Endodermal cell (in vitro differentiated cells): ENCODE data around the gene CNNM1. TPM values are rescaled to one million over a fixed set of nuclear protein-coding genes. Genes with fewer than 3 reads are reported as not detected.
A peak's percentile ranks its signal among the peaks of the same experiment; 100 is the strongest.

Experiments used
- DNase-seq: peaks from one replicate; pipeline ENCODE4 v3.0.0-alpha.2; 2017
- H3K27ac ChIP-seq: 2 replicates; pipeline ENCODE4 v1.5.1; 2013; ENCODE audit warnings: mild to moderate bottlenecking, low read depth, low read length, moderate library complexity
- H3K27me3 ChIP-seq: 2 replicates; pipeline ENCODE4 v1.6.1; 2013; ENCODE audit warnings: mild to moderate bottlenecking, low read length, moderate library complexity; ENCODE audit not compliant: insufficient read depth, control insufficient read depth, poor library complexity, severe bottlenecking
- H3K36me3 ChIP-seq: 2 replicates; pipeline ENCODE4 v1.7.0; 2013; ENCODE audit warnings: mild to moderate bottlenecking, low read length, moderate library complexity; ENCODE audit not compliant: control insufficient read depth, insufficient read depth
- H3K4me1 ChIP-seq: one replicate; pipeline ENCODE4 v1.7.0; 2013; ENCODE audit warnings: low read length; ENCODE audit not compliant: control insufficient read depth, insufficient read depth
- H3K4me3 ChIP-seq: 2 replicates; pipeline ENCODE4 v1.5.1; 2013; ENCODE audit warnings: mild to moderate bottlenecking, low read length, moderate library complexity
- H3K9ac ChIP-seq: 2 replicates; pipeline ENCODE4 v1.6.1; 2013; ENCODE audit warnings: mild to moderate bottlenecking, low read length, moderate library complexity; ENCODE audit not compliant: poor library complexity, severe bottlenecking; ENCODE audit errors: extremely low read depth
- H3K9me3 ChIP-seq: 2 replicates; pipeline ENCODE4 v1.6.1; 2013; ENCODE audit warnings: mild to moderate bottlenecking, low read length, moderate library complexity; ENCODE audit not compliant: control insufficient read depth
- H3K27ac Mint-ChIP-seq: 2 replicates; pipeline ENCODE4 v1.8.0; 2020; ENCODE audit warnings: mixed read lengths
- H3K27me3 Mint-ChIP-seq: 2 replicates; pipeline ENCODE4 v1.8.0; 2021; ENCODE audit warnings: mild to moderate bottlenecking, mixed read lengths; ENCODE audit not compliant: insufficient read depth
- H3K36me3 Mint-ChIP-seq: 2 replicates; pipeline ENCODE4 v1.8.0; 2020; ENCODE audit warnings: low read depth, mixed read lengths
- H3K4me1 Mint-ChIP-seq: 2 replicates; pipeline ENCODE4 v1.8.0; 2020; ENCODE audit warnings: mixed read lengths
- H3K4me3 Mint-ChIP-seq: 2 replicates; pipeline ENCODE4 v1.8.0; 2020; ENCODE audit warnings: mild to moderate bottlenecking, moderate library complexity, mixed read lengths
- H3K9me3 Mint-ChIP-seq: 2 replicates; pipeline ENCODE4 v1.8.0; 2020; ENCODE audit warnings: mild to moderate bottlenecking, mixed read lengths
- WGBS, 2 experiments: methylation state at CpG; one replicate each; pipeline versions ENCODE4 v1.1.5 to v1.1.7; 2013; ENCODE audit warnings: missing lambda C conversion rate in 2 of 2, mixed read lengths in 1 of 2; ENCODE audit not compliant: insufficient coverage in 1 of 2, insufficient read length in 1 of 2; 5-methylcytosine and 5-hydroxymethylcytosine counted together
- total RNA-seq, 2 donors: library from RNA; stranded (reverse); fragmentation: NEBNext Ultra II Directional in 1 of 2; extraction: Animal tissue kit (Norgen Biotek cat#: 25700) in 1 of 2; gene quantifications; 2 replicates in 1 of 2; 3 replicates in 1 of 2; pipeline ENCODE4 v1.2.1, GENCODE V29; 2021
- TF ChIP-seq, protein P1 (sequence below): fragments of 200-600 bp; sonication (generic); conservative IDR thresholded peaks from 2 replicates; pipeline ENCODE4 v1.5.0; 2021; ENCODE audit warnings: antibody characterized with exemption, mild to moderate bottlenecking

The CNNM1 gene
- total RNA-seq, 2 donors from 2014 or later = 2.8 to 3.8 TPM

DNA sequence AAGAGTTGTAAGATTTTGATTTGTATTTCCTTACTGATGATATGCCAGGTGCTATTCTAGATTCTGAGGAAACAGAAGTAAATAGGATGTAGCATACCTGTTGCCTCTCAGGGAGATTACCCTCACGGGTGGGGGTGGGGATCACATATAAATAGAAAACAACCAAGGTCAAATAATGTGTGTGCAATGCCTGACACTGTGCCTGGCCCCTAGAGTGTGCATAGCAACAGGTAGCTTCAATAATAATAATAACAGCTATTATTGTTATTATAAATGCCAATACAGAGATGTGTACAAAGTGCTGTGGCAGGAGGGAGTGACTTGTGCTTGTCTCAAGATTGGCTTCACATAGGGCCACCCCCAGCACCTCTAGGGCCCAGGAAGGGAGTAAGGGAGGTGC is 24.0 kb downstream of the CNNM1 start:
- Histone ChIP-seq H3K4me1 (peaks cover 14% of the 10 kb centered on the region), H3K27me3 (no peaks in the 10 kb centered on the region), H3K36me3 (peaks cover 3% of the 10 kb centered on the region), H3K9me3 (no peaks in the 10 kb centered on the region), H3K27ac (no peak overlapping the region), H3K9ac (no peak overlapping the region), H3K4me3 (no peak overlapping the region)
- 93% methylated on average over 1 of the region's 1 CpG; no CpG with 5 or more reads in 1 of the 2 experiments for WGBS, 2 experiments
- no peaks in the 10 kb centered on the region for H3K27me3 Mint-ChIP-seq
- no peaks in the 10 kb centered on the region for H3K36me3 Mint-ChIP-seq
- TF ChIP-seq, protein P1, sequence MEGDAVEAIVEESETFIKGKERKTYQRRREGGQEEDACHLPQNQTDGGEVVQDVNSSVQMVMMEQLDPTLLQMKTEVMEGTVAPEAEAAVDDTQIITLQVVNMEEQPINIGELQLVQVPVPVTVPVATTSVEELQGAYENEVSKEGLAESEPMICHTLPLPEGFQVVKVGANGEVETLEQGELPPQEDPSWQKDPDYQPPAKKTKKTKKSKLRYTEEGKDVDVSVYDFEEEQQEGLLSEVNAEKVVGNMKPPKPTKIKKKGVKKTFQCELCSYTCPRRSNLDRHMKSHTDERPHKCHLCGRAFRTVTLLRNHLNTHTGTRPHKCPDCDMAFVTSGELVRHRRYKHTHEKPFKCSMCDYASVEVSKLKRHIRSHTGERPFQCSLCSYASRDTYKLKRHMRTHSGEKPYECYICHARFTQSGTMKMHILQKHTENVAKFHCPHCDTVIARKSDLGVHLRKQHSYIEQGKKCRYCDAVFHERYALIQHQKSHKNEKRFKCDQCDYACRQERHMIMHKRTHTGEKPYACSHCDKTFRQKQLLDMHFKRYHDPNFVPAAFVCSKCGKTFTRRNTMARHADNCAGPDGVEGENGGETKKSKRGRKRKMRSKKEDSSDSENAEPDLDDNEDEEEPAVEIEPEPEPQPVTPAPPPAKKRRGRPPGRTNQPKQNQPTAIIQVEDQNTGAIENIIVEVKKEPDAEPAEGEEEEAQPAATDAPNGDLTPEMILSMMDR = no peak
- no peak overlapping the region for H3K27ac Mint-ChIP-seq
- peaks cover 34% of the 10 kb centered on the region for H3K4me1 Mint-ChIP-seq
- no peak overlapping the region for H3K4me3 Mint-ChIP-seq
- no peaks in the 10 kb centered on the region for H3K9me3 Mint-ChIP-seq
- DNase-seq = no peak

DNA sequence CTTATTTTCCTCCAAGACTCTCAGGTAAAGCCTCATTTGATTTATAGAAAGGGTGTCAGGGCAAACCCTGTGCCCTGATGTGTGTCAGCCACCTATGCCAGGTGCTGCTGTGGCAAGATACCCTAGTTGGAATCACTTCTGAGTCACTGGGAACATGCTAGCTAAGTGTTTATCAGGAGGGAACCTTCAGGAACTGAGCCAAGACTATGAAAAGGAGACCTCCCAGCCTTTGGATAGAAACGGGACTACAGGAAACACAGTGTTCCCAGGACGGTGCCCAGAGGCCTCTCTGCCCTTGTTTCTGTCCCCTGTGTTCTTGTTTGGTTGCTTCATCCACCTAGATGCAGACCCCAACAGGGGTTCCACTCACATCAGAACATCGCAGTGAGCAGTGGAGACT is 28.5 kb downstream of the CNNM1 start:
- Mint-ChIP-seq H3K4me3 (peak overlapping the region; percentile 9), H3K4me1 (peaks cover 60% of the 10 kb centered on the region), H3K36me3 (peaks cover 4% of the 10 kb centered on the region), H3K9me3 (no peaks in the 10 kb centered on the region), H3K27me3 (peaks cover 16% of the 10 kb centered on the region), H3K27ac (peak overlapping the region; percentile 92)
- peaks cover 8% of the 10 kb centered on the region for H3K27me3 ChIP-seq
- WGBS, 2 experiments = 49 to 71% methylated on average over 2 to 3 of the region's 3 CpGs
- TF ChIP-seq, protein P1 = no peak
- peak overlapping the region; percentile 55 for H3K27ac ChIP-seq
- peak overlapping the region; percentile 27 for H3K9ac ChIP-seq
- peaks cover 21% of the 10 kb centered on the region for H3K36me3 ChIP-seq
- H3K4me1 ChIP-seq = peaks cover 28% of the 10 kb centered on the region
- no peak for DNase-seq
- H3K4me3 ChIP-seq = no peak overlapping the region
- H3K9me3 ChIP-seq = no peaks in the 10 kb centered on the region

DNA sequence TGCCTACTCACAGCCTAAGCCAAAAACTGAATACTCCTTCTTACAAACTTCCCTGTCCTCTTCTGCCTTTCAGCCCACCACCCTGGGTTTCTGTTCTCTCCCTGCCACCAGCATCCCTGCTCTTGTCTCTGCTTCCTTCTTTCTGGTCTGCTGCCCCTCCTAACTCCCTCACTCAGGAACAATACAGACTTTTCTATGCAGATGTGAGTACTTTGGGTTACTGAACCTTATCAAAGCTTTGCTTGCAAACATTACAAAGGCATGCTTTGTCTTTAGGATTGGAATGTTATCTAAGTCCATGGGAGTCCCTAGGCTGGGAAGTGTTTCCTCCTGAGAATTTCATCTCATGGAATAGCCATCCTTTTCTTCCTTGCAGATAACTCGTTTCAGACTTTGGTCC is 28.9 kb downstream of the CNNM1 start:
- peaks cover 8% of the 10 kb centered on the region for H3K36me3 Mint-ChIP-seq
- peaks cover 20% of the 10 kb centered on the region for H3K27me3 Mint-ChIP-seq
- H3K9me3 Mint-ChIP-seq = no peaks in the 10 kb centered on the region
- H3K27ac Mint-ChIP-seq = peak overlapping the region; percentile 92
- Histone ChIP-seq H3K36me3 (peaks cover 25% of the 10 kb centered on the region), H3K27ac (peak overlapping the region; percentile 77), H3K4me3 (no peak overlapping the region), H3K4me1 (peaks cover 28% of the 10 kb centered on the region), H3K27me3 (peaks cover 8% of the 10 kb centered on the region), H3K9ac (peak overlapping the region; percentile 73), H3K9me3 (peaks cover under 1% of the 10 kb centered on the region)
- WGBS, 2 experiments = 0 to 17% methylated on average over 1 of the region's 1 CpG
- peaks cover 58% of the 10 kb centered on the region for H3K4me1 Mint-ChIP-seq
- DNase-seq = peak; percentile 71
- peak overlapping the region; percentile 9 for H3K4me3 Mint-ChIP-seq
- TF ChIP-seq, protein P1 = no peak
